Mesenchymal stem cell (in vitro differentiated cells and primary cell): ENCODE data around the gene SLC35D2.
A peak's percentile ranks its signal among the peaks of the same experiment; 100 is the strongest.

Source experiments
- DNase-seq: peaks from one replicate; pipeline ENCODE4 v3.0.0-alpha.2; 2013
- H2AFZ ChIP-seq: one replicate; pipeline ENCODE4 v1.6.1; 2013; ENCODE audit warnings: low read depth, mild to moderate bottlenecking, control low read depth, inconsistent platforms, low read length, moderate library complexity
- H2AK5ac ChIP-seq: 2 replicates; pipeline ENCODE4 v1.6.1; 2013; ENCODE audit warnings: low read length, moderate library complexity, mild to moderate bottlenecking, inconsistent platforms; ENCODE audit not compliant: severe bottlenecking
- H2BK120ac ChIP-seq: one replicate; pipeline ENCODE4 v1.6.1; 2013; ENCODE audit warnings: low read depth, mild to moderate bottlenecking, inconsistent platforms, low read length, moderate library complexity
- H2BK12ac ChIP-seq, 2 experiments: one replicate each; pipeline ENCODE4 v1.6.1; 2013; ENCODE audit warnings: inconsistent platforms in 2 of 2, low read length in 2 of 2, mild to moderate bottlenecking in 2 of 2, moderate library complexity in 2 of 2, control low read depth in 1 of 2
- H2BK15ac ChIP-seq: one replicate; pipeline ENCODE4 v1.6.1; 2013; ENCODE audit warnings: mild to moderate bottlenecking, low read depth, inconsistent platforms; ENCODE audit not compliant: poor library complexity, severe bottlenecking
- H2BK5ac ChIP-seq: 2 replicates; pipeline ENCODE4 v1.6.1; 2013; ENCODE audit warnings: low read depth, mild to moderate bottlenecking, low read length, control low read depth, inconsistent platforms; ENCODE audit not compliant: poor library complexity, severe bottlenecking
- H3K14ac ChIP-seq, 2 experiments: one replicate each; pipeline ENCODE4 v1.6.1; 2013; ENCODE audit warnings: inconsistent platforms in 2 of 2, low read length in 2 of 2, control low read depth in 1 of 2, mild to moderate bottlenecking in 1 of 2, moderate library complexity in 1 of 2
- H3K18ac ChIP-seq, 2 experiments: one replicate each; pipeline ENCODE4 v1.6.1; 2013; ENCODE audit warnings: inconsistent platforms in 2 of 2, low read length in 2 of 2, control low read depth in 1 of 2, low read depth in 1 of 2, mild to moderate bottlenecking in 1 of 2
- H3K23ac ChIP-seq, 2 experiments: one replicate each; pipeline ENCODE4 v1.6.1; 2013; ENCODE audit warnings: inconsistent platforms in 2 of 2, low read length in 2 of 2, mild to moderate bottlenecking in 2 of 2, moderate library complexity in 2 of 2, control low read depth in 1 of 2
- H3K27ac ChIP-seq: 2 replicates; pipeline ENCODE4 v1.5.1; 2013; ENCODE audit warnings: mild to moderate bottlenecking, moderate library complexity, low read length, control low read depth, inconsistent platforms; ENCODE audit not compliant: poor library complexity, severe bottlenecking
- H3K27me3 ChIP-seq, 2 experiments: 2 replicates each; pipeline versions ENCODE4 v1.6.1 to v1.7.0; 2013; ENCODE audit warnings: low read length in 2 of 2, mild to moderate bottlenecking in 2 of 2, moderate library complexity in 2 of 2, control low read depth in 1 of 2, inconsistent platforms in 1 of 2; ENCODE audit not compliant: control insufficient read depth in 1 of 2, insufficient read depth in 1 of 2
- H3K36me3 ChIP-seq, 2 experiments: 2 replicates each; pipeline versions ENCODE4 v1.6.1 to v1.7.0; 2013; ENCODE audit warnings: low read length in 2 of 2, control low read depth in 1 of 2, inconsistent platforms in 1 of 2, low read depth in 1 of 2, mild to moderate bottlenecking in 1 of 2; ENCODE audit not compliant: insufficient read depth in 2 of 2, control insufficient read depth in 1 of 2
- H3K4ac ChIP-seq, 2 experiments: one replicate each; pipeline ENCODE4 v1.6.1; 2013; ENCODE audit warnings: inconsistent platforms in 2 of 2, low read length in 2 of 2, mild to moderate bottlenecking in 2 of 2, moderate library complexity in 2 of 2, control low read depth in 1 of 2, low read depth in 1 of 2
- H3K4me1 ChIP-seq: 2 replicates; pipeline ENCODE4 v1.6.1; 2013; ENCODE audit warnings: low read depth, low read length, control low read depth; ENCODE audit not compliant: control insufficient read depth, insufficient read depth
- H3K4me2 ChIP-seq: 2 replicates; pipeline ENCODE4 v1.6.1; 2013; ENCODE audit warnings: low read length, mild to moderate bottlenecking, inconsistent platforms; ENCODE audit not compliant: poor library complexity, severe bottlenecking
- H3K4me3 ChIP-seq, 2 experiments: 2 replicates each; pipeline versions ENCODE4 v1.5.1 to v1.7.0; 2013; ENCODE audit warnings: low read length in 2 of 2, mild to moderate bottlenecking in 2 of 2, control low read depth in 1 of 2, low read depth in 1 of 2; ENCODE audit not compliant: insufficient read depth in 1 of 2
- H3K79me1 ChIP-seq: replicated peaks from 2 replicates; pipeline ENCODE4 v1.6.1; 2013; ENCODE audit warnings: mild to moderate bottlenecking, control low read depth, low read length, inconsistent platforms; ENCODE audit not compliant: poor library complexity, severe bottlenecking
- H3K9ac ChIP-seq: 2 replicates; pipeline ENCODE4 v1.7.0; 2013; ENCODE audit warnings: mild to moderate bottlenecking, low read length, moderate library complexity
- H3K9me3 ChIP-seq: 2 replicates; pipeline ENCODE4 v1.7.0; 2013; ENCODE audit warnings: mild to moderate bottlenecking, low read length; ENCODE audit not compliant: control insufficient read depth
- H4K8ac ChIP-seq: one replicate; pipeline ENCODE4 v1.6.1; 2013; ENCODE audit warnings: inconsistent platforms, mild to moderate bottlenecking, low read length, moderate library complexity
- H4K91ac ChIP-seq: one replicate; pipeline ENCODE4 v1.6.1; 2013; ENCODE audit warnings: mild to moderate bottlenecking, low read length, inconsistent platforms
- WGBS: methylation state at CpG from one replicate; pipeline ENCODE4 v1.1.7; 2013; ENCODE audit warnings: mixed read lengths; 5-methylcytosine and 5-hydroxymethylcytosine counted together

The SLC35D2 gene

GRCh38 chr9:96299823-96300222 lies 83.7 kb downstream of the SLC35D2 start:
- Histone ChIP-seq H3K4ac (no peak overlapping the region), H3K27ac (peak overlapping the region; percentile 3), H2BK12ac (no peak overlapping the region), H2AFZ (no peak overlapping the region), H3K36me3 (no peaks in the 10 kb centered on the region), H3K4me3 (no peak overlapping the region), H3K27me3 (no peaks in the 10 kb centered on the region), H4K8ac (no peak overlapping the region), H3K79me1 (no peaks in the 10 kb centered on the region), H2BK5ac (no peak overlapping the region), H3K23ac (no peak overlapping the region), H4K91ac (no peak overlapping the region), H3K18ac (no peak overlapping the region), H2AK5ac (no peak overlapping the region), H3K9ac (no peak overlapping the region), H3K4me2 (no peak overlapping the region), H3K9me3 (no peaks in the 10 kb centered on the region), H2BK120ac (no peak overlapping the region), H3K14ac (no peak overlapping the region), H3K4me1 (peaks cover 4% of the 10 kb centered on the region), H2BK15ac (no peak overlapping the region)
- DNase-seq = no peak
- WGBS = 62% methylated on average over 4 of the region's 4 CpGs

GRCh38 chr9:96294159-96294545 lies 89.4 kb downstream of the SLC35D2 start:
- no peak for DNase-seq
- H3K36me3 ChIP-seq = no peaks in the 10 kb centered on the region
- no peaks in the 10 kb centered on the region for H3K9me3 ChIP-seq
- no peak overlapping the region for H3K9ac ChIP-seq
- no peak overlapping the region for H2BK120ac ChIP-seq
- H3K27ac ChIP-seq = no peak overlapping the region
- WGBS = 98% methylated on average over 3 of the region's 3 CpGs
- H2BK12ac ChIP-seq = no peak overlapping the region
- peaks cover 4% of the 10 kb centered on the region for H3K4me1 ChIP-seq
- H3K4ac ChIP-seq = no peak overlapping the region
- H4K8ac ChIP-seq = no peak overlapping the region
- H3K14ac ChIP-seq = no peak overlapping the region
- no peaks in the 10 kb centered on the region for H3K79me1 ChIP-seq
- H3K27me3 ChIP-seq = no peaks in the 10 kb centered on the region
- H2AFZ ChIP-seq = no peak overlapping the region
- H3K4me3 ChIP-seq = no peak overlapping the region
- no peak overlapping the region for H2BK15ac ChIP-seq
- no peak overlapping the region for H3K23ac ChIP-seq
- H2BK5ac ChIP-seq = no peak overlapping the region
- no peak overlapping the region for H3K4me2 ChIP-seq
- H2AK5ac ChIP-seq = no peak overlapping the region
- H4K91ac ChIP-seq = no peak overlapping the region
- H3K18ac ChIP-seq = no peak overlapping the region

- H2BK12ac ChIP-seq = no peak overlapping the region
- peak overlapping the region; percentile 83 for H4K91ac ChIP-seq
- no peak overlapping the region for H3K14ac ChIP-seq
- H3K9me3 ChIP-seq = no peaks in the 10 kb centered on the region
- no peak overlapping the region for H2BK15ac ChIP-seq
- no peak overlapping the region for H3K23ac ChIP-seq
- H3K4ac ChIP-seq = no peak overlapping the region
- no peaks in the 10 kb centered on the region for H3K27me3 ChIP-seq
- peak overlapping the region; percentile 2 for H4K8ac ChIP-seq
- H3K4me1 ChIP-seq = peaks cover 4% of the 10 kb centered on the region
- H2BK120ac ChIP-seq = no peak overlapping the region
- H3K36me3 ChIP-seq = no peaks in the 10 kb centered on the region
- no peak overlapping the region for H3K9ac ChIP-seq
- no peak overlapping the region for H3K27ac ChIP-seq
- no peak overlapping the region for H2BK5ac ChIP-seq
- no peak overlapping the region for H3K4me2 ChIP-seq
- DNase-seq = peak; percentile 53
- no peak overlapping the region for H2AFZ ChIP-seq
- H3K4me3 ChIP-seq = no peak overlapping the region
- H3K18ac ChIP-seq = no peak overlapping the region
- no peaks in the 10 kb centered on the region for H3K79me1 ChIP-seq
- WGBS = 32% methylated on average over 3 of the region's 3 CpGs
- no peak overlapping the region for H2AK5ac ChIP-seq
Measured at GRCh38 chr9:96293498-96294158, 89.9 kb downstream of the SLC35D2 start.

- Histone ChIP-seq H3K27ac (no peak overlapping the region), H3K9ac (no peak overlapping the region), H4K91ac (no peak overlapping the region), H2BK12ac (no peak overlapping the region), H3K4me1 (peaks cover 4% of the 10 kb centered on the region), H3K9me3 (peaks cover 7% of the 10 kb centered on the region), H2AFZ (no peak overlapping the region), H3K4me2 (no peak overlapping the region), H3K18ac (no peak overlapping the region), H3K27me3 (no peaks in the 10 kb centered on the region), H2AK5ac (no peak overlapping the region), H3K4me3 (no peak overlapping the region), H3K14ac (no peak overlapping the region), H2BK120ac (no peak overlapping the region), H4K8ac (no peak overlapping the region), H3K36me3 (no peaks in the 10 kb centered on the region), H3K4ac (no peak overlapping the region), H2BK5ac (no peak overlapping the region), H3K23ac (no peak overlapping the region), H3K79me1 (no peaks in the 10 kb centered on the region), H2BK15ac (no peak overlapping the region)
- 97% methylated on average over 2 of the region's 2 CpGs for WGBS
- no peak for DNase-seq
Measured at GRCh38 chr9:96289392-96289791, 94.1 kb downstream of the SLC35D2 start.
